Measurements from ENCODE around the gene POMT1. TPM values are rescaled to one million over a fixed set of nuclear protein-coding genes. Genes with fewer than 3 reads are reported as not detected.

POMT1 gene
- total RNA-seq, 4 donors from 2014 or later, result 16.6 to 62.0 (median 34.1) TPM

- TF ChIP-seq POLR2AphosphoS5 (IDR thresholded peaks at IDR 0.05), result no peak
- no peak for TF ChIP-seq POLR2A (IDR thresholded peaks at IDR 0.05)
- TF ChIP-seq, protein P1, sequence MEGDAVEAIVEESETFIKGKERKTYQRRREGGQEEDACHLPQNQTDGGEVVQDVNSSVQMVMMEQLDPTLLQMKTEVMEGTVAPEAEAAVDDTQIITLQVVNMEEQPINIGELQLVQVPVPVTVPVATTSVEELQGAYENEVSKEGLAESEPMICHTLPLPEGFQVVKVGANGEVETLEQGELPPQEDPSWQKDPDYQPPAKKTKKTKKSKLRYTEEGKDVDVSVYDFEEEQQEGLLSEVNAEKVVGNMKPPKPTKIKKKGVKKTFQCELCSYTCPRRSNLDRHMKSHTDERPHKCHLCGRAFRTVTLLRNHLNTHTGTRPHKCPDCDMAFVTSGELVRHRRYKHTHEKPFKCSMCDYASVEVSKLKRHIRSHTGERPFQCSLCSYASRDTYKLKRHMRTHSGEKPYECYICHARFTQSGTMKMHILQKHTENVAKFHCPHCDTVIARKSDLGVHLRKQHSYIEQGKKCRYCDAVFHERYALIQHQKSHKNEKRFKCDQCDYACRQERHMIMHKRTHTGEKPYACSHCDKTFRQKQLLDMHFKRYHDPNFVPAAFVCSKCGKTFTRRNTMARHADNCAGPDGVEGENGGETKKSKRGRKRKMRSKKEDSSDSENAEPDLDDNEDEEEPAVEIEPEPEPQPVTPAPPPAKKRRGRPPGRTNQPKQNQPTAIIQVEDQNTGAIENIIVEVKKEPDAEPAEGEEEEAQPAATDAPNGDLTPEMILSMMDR (IDR thresholded peaks at IDR 0.05), result no peak
- TF ChIP-seq EP300 (IDR thresholded peaks at IDR 0.05), result no peak
- Histone ChIP-seq H3K36me3 (peaks cover 100% of the 10 kb centered on the region), H3K9me3 (no peaks in the 10 kb centered on the region), H3K4me1 (no peaks in the 10 kb centered on the region), H3K27ac (no peak overlapping the region), H3K4me3 (no peak overlapping the region), H3K27me3 (no peaks in the 10 kb centered on the region)
- DNase-seq (ENCODE audit: low spot score in 2 of 2), result no peak
- WGBS, result 95% methylated on average over 9 of the region's 9 CpGs
These were observed 20.3 kb downstream of the POMT1 start for GRCh38 chr9:131523086-131523388.

GRCh38 chr9:131523451-131524435, 21.0 kb downstream of the POMT1 start:
- H3K4me3 ChIP-seq, result no peak overlapping the region
- no peak overlapping the region for H3K27ac ChIP-seq
- peaks cover 100% of the 10 kb centered on the region for H3K36me3 ChIP-seq
- H3K9me3 ChIP-seq, result no peaks in the 10 kb centered on the region
- WGBS, result 84% methylated on average over 14 of the region's 29 CpGs
- no peak for DNase-seq (ENCODE audit: low spot score in 2 of 2)
- TF ChIP-seq POLR2A (IDR thresholded peaks at IDR 0.05) (no peak), POLR2AphosphoS5 (IDR thresholded peaks at IDR 0.05) (no peak)
- TF ChIP-seq, protein P1 (IDR thresholded peaks at IDR 0.05), result no peak
- H3K27me3 ChIP-seq, result no peaks in the 10 kb centered on the region
- no peaks in the 10 kb centered on the region for H3K4me1 ChIP-seq

DNA sequence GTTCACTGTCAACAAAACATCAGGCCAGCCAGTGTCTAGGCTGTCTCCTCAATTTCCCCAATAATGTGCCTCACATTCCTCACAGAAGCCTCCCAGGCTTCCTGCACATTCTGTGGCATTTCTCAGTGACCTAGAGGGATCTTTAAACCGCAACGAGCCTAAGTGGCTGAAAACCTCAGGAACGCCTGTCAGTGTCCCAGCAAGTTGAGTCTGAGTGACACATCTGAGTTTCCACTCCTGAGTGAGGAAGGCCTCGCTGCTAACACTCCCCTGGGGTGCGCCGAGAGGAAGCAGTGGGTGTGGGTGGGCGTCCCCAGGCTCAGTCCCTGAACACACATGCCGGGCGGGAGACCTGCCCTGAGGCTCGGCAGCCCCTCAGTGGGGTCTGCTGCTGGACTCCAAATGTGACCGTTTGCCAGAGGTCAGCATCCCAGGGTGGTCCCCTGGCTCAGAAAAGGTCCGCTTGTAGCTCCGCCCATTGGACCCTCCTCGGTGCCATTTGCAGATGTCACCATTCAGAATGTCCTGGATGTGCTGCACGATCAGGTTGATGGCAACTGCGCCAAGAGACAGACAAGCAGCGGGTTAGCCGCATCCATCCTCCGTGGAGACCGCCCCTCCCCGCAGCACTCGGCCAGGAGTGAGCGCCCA, 22.1 kb downstream of the POMT1 start:
- Histone ChIP-seq H3K27ac (no peak overlapping the region), H3K4me3 (no peak overlapping the region), H3K4me1 (peaks cover 3% of the 10 kb centered on the region), H3K9me3 (no peaks in the 10 kb centered on the region), H3K27me3 (no peaks in the 10 kb centered on the region), H3K36me3 (peaks cover 100% of the 10 kb centered on the region)
- no peak for TF ChIP-seq POLR2AphosphoS5 (IDR thresholded peaks at IDR 0.05)
- no peak for TF ChIP-seq POLR2A (IDR thresholded peaks at IDR 0.05)
- no peak for TF ChIP-seq EP300 (IDR thresholded peaks at IDR 0.05)
- TF ChIP-seq, protein P1 (IDR thresholded peaks at IDR 0.05), result no peak
- WGBS, result 66% methylated on average over 11 of the region's 23 CpGs
- DNase-seq (ENCODE audit: low spot score in 2 of 2), result no peak

GRCh38 chr9:131525643-131526565, 23.2 kb downstream of the POMT1 start:
- H3K9me3 ChIP-seq, result no peaks in the 10 kb centered on the region
- 92% methylated on average over 17 of the region's 19 CpGs for WGBS
- DNase-seq (ENCODE audit: low spot score in 2 of 2), result no peak
- H3K4me3 ChIP-seq, result no peak overlapping the region
- H3K4me1 ChIP-seq, result peaks cover 10% of the 10 kb centered on the region
- H3K27ac ChIP-seq, result no peak overlapping the region
- H3K36me3 ChIP-seq, result peaks cover 88% of the 10 kb centered on the region
- TF ChIP-seq POLR2A (IDR thresholded peaks at IDR 0.05) (no peak), POLR2AphosphoS5 (IDR thresholded peaks at IDR 0.05) (no peak), EP300 (IDR thresholded peaks at IDR 0.05) (no peak)
- TF ChIP-seq, protein P1 (IDR thresholded peaks at IDR 0.05), result no peak
- H3K27me3 ChIP-seq, result no peaks in the 10 kb centered on the region

All from suprapubic skin (tissue), 4 donors.